B cell (primary cell): Measurements from ENCODE around the gene TSPAN32.

Experiments used
- CTCF ChIP-seq: fragments of 200-600 bp; IDR thresholded peaks from one replicate; pipeline ENCODE4 v1.8.0; 2022; ENCODE audit warnings: antibody characterized with exemption, mild to moderate bottlenecking
- EZH2 ChIP-seq: IDR thresholded peaks from 2 replicates; pipeline ENCODE4 v1.6.1; 2012; ENCODE audit warnings: borderline replicate concordance, low read depth, mild to moderate bottlenecking, moderate library complexity, low read length; ENCODE audit not compliant: insufficient read depth, poor library complexity, severe bottlenecking

- TF ChIP-seq CTCF (no peak), EZH2 (no peak)
Measured at GRCh38 chr11:2366733-2367132, 64.9 kb downstream of the TSPAN32 start.
